Esophagus muscularis mucosa (tissue), 4 donors: ENCODE measurements around the gene NOPCHAP1. TPM values are rescaled to one million over a fixed set of nuclear protein-coding genes. Genes with fewer than 3 reads are reported as not detected.
A peak's percentile ranks its signal among the peaks of the same experiment; 100 is the strongest.

ENCODE experiments used
- DNase-seq: peaks from one replicate; pipeline ENCODE4 v3.0.0-alpha.2; 2017; ENCODE audit errors: extremely low spot score
- H3K27ac ChIP-seq, 4 donors: fragments of 200-600 bp; sonication (generic); replicated peaks in 1 of 4; 1 replicate in 3 of 4; 2 replicates in 1 of 4; pipeline ENCODE4 v1.5.1; 2016 to 2019; ENCODE audit warnings: mild to moderate bottlenecking in 1 of 4
- H3K27me3 ChIP-seq, 4 donors: fragments of 200-600 bp; sonication (generic); one replicate each; pipeline versions ENCODE4 v1.5.1 to v1.6.0; 2016 to 2019
- H3K36me3 ChIP-seq, 4 donors: fragments of 200-600 bp; sonication (generic); one replicate each; pipeline ENCODE4 v1.5.1; 2016 to 2019
- H3K4me1 ChIP-seq, 4 donors: fragments of 200-600 bp; sonication (generic); one replicate each; pipeline ENCODE4 v1.5.1; 2016 to 2019
- H3K4me3 ChIP-seq, 4 donors: fragments of 200-600 bp; sonication (generic); 1 replicate in 2 of 4; 2 replicates in 2 of 4; pipeline ENCODE4 v1.5.1; 2016 to 2019; ENCODE audit warnings: mild to moderate bottlenecking in 4 of 4, moderate library complexity in 1 of 4
- H3K9me3 ChIP-seq, 4 donors: fragments of 200-600 bp; sonication (generic); 1 replicate in 3 of 4; 2 replicates in 1 of 4; pipeline ENCODE4 v1.5.1; 2016 to 2019
- CTCF ChIP-seq, 3 experiments: fragments of 200-600 bp in 2 of 3; fragments of 450-650 bp in 1 of 3; sonication (generic) in 2 of 3; IDR thresholded peaks; one replicate each; pipeline ENCODE4 v1.5.1; 2017 to 2019; ENCODE audit warnings: antibody characterized with exemption in 3 of 3, mild to moderate bottlenecking in 2 of 3, moderate library complexity in 1 of 3
- EP300 ChIP-seq: sonication (generic); formaldehyde crosslinking; IDR thresholded peaks from one replicate; pipeline ENCODE4 v1.6.1; 2017; ENCODE audit warnings: antibody characterized with exemption
- POLR2A ChIP-seq: fragments of 450-650 bp; IDR thresholded peaks from one replicate; pipeline ENCODE4 v1.6.1; 2017; ENCODE audit warnings: antibody characterized with exemption, moderate library complexity, mild to moderate bottlenecking, low read depth
- POLR2AphosphoS5 ChIP-seq, 2 donors: sonication (generic); formaldehyde crosslinking; IDR thresholded peaks; one replicate each; pipeline ENCODE4 v1.6.1; 2017; ENCODE audit warnings: antibody characterized with exemption in 2 of 2
- WGBS: methylation state at CpG from one replicate; pipeline ENCODE4 v1.1.5; 2018; 5-methylcytosine and 5-hydroxymethylcytosine counted together
- intact Hi-C: fragments of 100-400 bp; cut with DNase I; formaldehyde crosslinking; loops from one replicate; pipeline ENCODE4 v1.15.1; 2023
- total RNA-seq, 4 donors: library from RNA; depleted of rRNA; stranded (reverse); fragments of >200 nt; gene quantifications; one replicate each; pipeline versions ENCODE4 v1.1.0 to v1.2.1, GENCODE V29; 2016

The NOPCHAP1 gene
- total RNA-seq, 4 donors from 2014 or later = 4.6 to 7.9 (median 5.5) TPM

GRCh38 chr12:105015543-105015942 is 29.4 kb downstream of the NOPCHAP1 start:
- WGBS = 90% methylated on average over 4 of the region's 4 CpGs
- H3K9me3 ChIP-seq = no peaks in the 10 kb centered on the region
- intact Hi-C loops = no loop called here
- H3K27me3 ChIP-seq = no peaks in the 10 kb centered on the region
- no peaks in the 10 kb centered on the region for H3K4me1 ChIP-seq
- H3K4me3 ChIP-seq = no peak overlapping the region
- TF ChIP-seq POLR2AphosphoS5 (IDR thresholded peaks at IDR 0.05) (no peak), EP300 (no peak), POLR2A (no peak), CTCF (IDR thresholded peaks at IDR 0.05) (no peak)
- peaks cover 0 to 61% (median 38%) of the 10 kb centered on the region in 4 donors for H3K36me3 ChIP-seq
- H3K27ac ChIP-seq = no peak overlapping the region
- DNase-seq = no peak

DNA sequence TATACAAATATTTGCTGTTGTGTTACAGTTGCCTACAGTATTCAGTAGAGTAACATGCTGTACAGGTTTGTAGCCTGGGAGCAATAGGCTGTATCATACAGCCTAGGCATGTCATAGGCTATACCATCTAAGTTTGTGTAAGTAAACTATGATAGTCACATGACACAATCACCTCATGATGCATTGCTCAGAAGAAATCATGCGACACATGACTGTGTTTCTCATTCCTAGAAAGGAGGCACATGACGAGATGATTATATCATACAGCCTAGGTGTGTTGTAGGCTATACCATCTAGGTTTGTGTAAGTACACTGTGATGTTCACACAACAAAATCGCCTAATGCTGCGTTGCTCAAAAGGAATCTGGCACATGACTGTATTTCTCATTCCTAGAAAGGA is 31.9 kb downstream of the NOPCHAP1 start:
- no peak overlapping the region for H3K27ac ChIP-seq
- peaks cover 0 to 41% (median 22%) of the 10 kb centered on the region in 4 donors for H3K36me3 ChIP-seq
- 98% methylated on average over 4 of the region's 4 CpGs for WGBS
- intact Hi-C loops = no loop called here
- no peaks in the 10 kb centered on the region for H3K4me1 ChIP-seq
- no peak for DNase-seq
- no peak overlapping the region for H3K4me3 ChIP-seq
- TF ChIP-seq EP300 = no peak
- no peak for TF ChIP-seq CTCF (IDR thresholded peaks at IDR 0.05)
- no peaks in the 10 kb centered on the region for H3K9me3 ChIP-seq
- no peaks in the 10 kb centered on the region for H3K27me3 ChIP-seq

DNA sequence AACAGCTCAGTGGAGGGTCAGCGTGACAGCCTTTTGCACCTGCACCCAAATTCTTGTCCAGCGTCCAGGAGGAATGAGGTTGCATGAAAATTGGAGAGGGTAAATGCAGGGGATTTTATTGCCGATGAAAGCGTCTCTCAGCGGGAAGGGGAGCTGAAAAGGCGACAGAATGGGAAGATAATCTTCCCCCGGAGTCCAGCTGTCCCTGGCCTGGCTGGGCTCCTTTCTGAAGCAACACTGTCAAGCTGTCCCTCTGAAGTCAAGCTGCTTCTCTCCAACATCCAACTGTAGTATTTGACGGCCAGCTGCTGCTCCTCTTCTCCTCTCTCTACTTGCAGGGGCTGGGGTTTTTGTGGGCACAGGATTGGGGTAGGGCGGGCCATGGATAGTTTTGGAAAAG is 32.7 kb downstream of the NOPCHAP1 start:
- 75% methylated on average over 9 of the region's 9 CpGs for WGBS
- no peak for DNase-seq
- no peak overlapping the region for H3K4me3 ChIP-seq
- TF ChIP-seq POLR2A (no peak), CTCF (IDR thresholded peaks at IDR 0.05) (no peak), POLR2AphosphoS5 (IDR thresholded peaks at IDR 0.05) (no peak), EP300 (no peak)
- no peaks in the 10 kb centered on the region for H3K9me3 ChIP-seq
- H3K27me3 ChIP-seq = no peaks in the 10 kb centered on the region
- H3K27ac ChIP-seq = no peak overlapping the region
- H3K36me3 ChIP-seq = peaks cover 0 to 34% (median 16%) of the 10 kb centered on the region in 4 donors
- H3K4me1 ChIP-seq = no peaks in the 10 kb centered on the region
- intact Hi-C loops = no loop called here

GRCh38 chr12:105020241-105020962 is 34.3 kb downstream of the NOPCHAP1 start:
- Histone ChIP-seq H3K4me3 (no peak overlapping the region), H3K36me3 (peaks cover 0 to 24% (median 13%) of the 10 kb centered on the region in 4 donors), H3K27me3 (no peaks in the 10 kb centered on the region), H3K4me1 (peaks cover 6 to 11% (median 11%) of the 10 kb centered on the region in 4 donors), H3K27ac (no peak overlapping the region), H3K9me3 (no peaks in the 10 kb centered on the region)
- TF ChIP-seq POLR2A = no peak
- no peak for TF ChIP-seq CTCF (IDR thresholded peaks at IDR 0.05)
- TF ChIP-seq EP300 = no peak
- TF ChIP-seq POLR2AphosphoS5 (IDR thresholded peaks at IDR 0.05) = no peak
- intact Hi-C loops = no loop called here
- 94% methylated on average over 3 of the region's 3 CpGs for WGBS
- no peak for DNase-seq

- Histone ChIP-seq H3K27me3 (no peaks in the 10 kb centered on the region), H3K4me1 (peaks cover 11 to 45% (median 28%) of the 10 kb centered on the region in 4 donors), H3K4me3 (no peak overlapping the region), H3K9me3 (no peaks in the 10 kb centered on the region), H3K27ac (peak overlapping the region; percentile 58 to 70 (median 64)), H3K36me3 (peaks cover 0 to 3% (median 0%) of the 10 kb centered on the region in 4 donors)
- TF ChIP-seq CTCF (IDR thresholded peaks at IDR 0.05) (no peak), EP300 (no peak), POLR2A (no peak), POLR2AphosphoS5 (IDR thresholded peaks at IDR 0.05) (no peak)
- no peak for DNase-seq
- intact Hi-C loops = no loop called here
- 55% methylated on average over 2 of the region's 2 CpGs for WGBS
Observed at GRCh38 chr12:105024928-105025327, 38.8 kb downstream of the NOPCHAP1 start.
